GM04503 (cell line): ENCODE results near the gene CDK13.

Source experiments
- DNase-seq: peaks from one replicate; pipeline ENCODE4 v3.0.0-alpha.2; 2012; ENCODE audit warnings: low read depth

CDK13 gene

DNA sequence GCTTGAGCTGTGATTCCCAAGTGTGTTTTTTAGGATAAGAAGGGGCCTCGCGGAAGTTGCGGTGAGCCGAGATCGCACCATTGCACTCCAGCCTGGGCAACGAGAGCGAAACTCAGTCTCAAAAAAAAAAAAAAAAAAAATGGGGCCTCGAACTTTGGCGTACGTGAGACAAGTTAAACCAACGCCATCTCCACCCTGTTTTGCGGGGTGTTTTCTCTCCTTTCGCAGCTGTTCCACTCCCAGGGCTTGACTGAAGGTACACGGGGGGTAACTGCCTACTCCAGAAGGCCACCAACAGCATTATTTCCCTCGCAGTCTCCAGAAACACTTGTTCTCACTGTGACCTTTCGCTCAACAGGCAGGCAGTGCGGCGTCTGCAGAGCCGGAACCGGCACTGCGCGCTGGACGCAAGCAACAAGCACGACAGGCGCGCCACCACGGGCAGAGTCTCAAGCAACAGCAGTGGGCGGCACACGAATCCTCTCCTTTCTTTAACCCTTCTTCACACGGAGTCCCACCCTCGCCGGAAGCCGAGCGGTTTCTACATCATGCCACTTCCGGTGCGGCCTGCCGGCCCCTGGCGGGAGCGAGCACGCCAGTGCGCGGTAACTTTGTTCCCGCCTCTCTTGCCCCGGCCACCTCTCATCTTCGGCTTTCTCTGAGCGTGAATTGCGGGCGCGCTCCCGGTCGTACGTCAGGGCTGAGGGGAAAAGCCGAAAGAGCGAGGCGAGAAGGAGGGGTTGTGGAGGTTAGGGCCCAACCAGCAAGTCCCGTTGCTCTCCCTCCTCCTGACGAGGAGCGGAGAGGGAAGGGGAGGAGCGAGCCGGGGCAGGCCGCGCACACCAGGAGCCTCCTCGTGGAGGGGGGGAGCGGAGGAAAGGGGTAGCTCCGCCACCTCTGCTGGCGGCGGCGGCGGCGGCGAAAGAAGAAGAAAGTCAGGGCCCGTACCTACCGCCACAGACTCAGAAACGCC, 814 bp upstream of the CDK13 start:
- peak; percentile 98 for DNase-seq

- no peak for DNase-seq
Measured at GRCh38 chr7:39950473-39951225, 593 bp downstream of the CDK13 start.

DNA sequence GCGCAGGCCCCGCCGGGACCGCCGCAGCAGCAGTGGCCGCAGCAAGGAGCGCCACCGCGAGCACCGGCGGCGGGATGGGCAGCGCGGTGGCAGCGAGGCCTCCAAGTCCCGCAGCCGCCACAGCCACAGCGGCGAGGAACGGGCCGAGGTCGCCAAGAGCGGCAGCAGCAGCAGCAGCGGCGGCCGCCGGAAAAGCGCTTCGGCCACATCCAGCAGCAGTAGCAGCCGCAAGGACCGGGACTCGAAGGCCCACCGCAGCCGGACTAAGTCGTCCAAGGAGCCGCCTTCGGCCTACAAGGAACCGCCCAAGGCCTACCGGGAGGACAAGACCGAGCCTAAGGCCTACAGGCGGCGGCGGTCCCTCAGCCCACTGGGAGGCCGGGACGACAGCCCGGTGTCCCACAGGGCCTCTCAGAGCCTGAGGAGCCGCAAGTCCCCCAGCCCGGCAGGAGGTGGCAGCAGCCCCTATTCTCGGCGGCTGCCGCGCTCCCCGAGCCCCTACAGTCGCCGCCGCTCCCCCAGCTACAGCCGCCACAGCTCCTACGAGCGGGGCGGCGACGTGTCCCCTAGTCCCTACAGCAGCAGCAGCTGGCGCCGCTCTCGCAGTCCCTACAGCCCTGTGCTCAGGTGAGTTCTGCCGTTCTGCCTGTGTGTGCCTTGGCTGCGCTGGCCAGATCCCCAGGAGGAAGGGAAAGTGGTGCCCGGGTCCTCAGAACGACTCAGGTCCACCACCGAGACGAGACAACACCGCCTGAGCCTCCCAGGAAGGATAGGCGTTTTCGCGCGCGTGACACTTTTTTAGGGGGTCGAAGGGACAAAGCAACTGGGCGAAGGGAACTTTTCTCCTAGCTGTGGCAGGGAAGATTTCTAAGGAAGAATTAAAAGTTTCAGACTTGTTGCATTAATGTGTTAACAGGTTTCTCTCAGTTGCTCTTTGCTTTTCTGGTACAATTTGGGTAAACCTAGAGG, 1.5 kb downstream of the CDK13 start:
- no peak for DNase-seq

DNA sequence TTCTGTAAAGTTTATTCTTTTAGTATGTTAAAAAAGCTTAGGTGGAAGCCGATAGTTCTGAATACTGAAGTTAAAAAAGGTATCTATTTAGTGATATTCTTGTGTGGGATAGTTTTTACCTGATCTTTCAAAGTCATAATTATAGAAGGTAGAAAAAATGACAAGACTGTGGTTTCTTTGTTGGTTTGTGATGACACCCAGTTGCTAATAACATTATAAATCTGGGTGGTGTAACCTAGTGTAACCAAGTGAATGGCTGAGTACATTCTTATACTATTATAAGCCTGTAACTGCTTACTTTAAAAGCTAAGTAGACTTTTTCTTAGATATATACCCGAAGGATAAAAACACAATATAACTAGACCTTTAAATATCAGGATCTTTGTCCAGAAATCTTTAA, 2.3 kb downstream of the CDK13 start:
- no peak for DNase-seq

- no peak for DNase-seq
Measured at GRCh38 chr7:39952803-39953202, 2.7 kb downstream of the CDK13 start.

DNA sequence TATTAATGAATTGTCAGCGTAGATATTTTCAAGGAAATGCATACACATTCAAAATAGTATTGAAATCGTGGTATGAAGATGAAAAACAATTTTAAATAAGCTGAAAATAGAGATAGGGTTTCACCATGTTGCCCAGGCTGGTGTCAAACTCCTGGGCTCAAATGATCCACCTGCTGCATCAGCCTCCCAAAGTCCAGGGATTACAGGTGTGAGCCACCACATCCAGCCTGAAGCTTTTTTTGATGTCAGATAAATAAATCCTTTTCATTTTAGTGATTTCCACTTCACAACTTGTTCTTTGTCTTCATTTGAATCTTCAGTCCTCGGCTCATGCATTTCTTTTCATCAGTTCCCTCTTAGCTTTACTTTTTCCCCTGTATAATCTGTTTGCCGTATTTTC, 4.6 kb downstream of the CDK13 start:
- no peak for DNase-seq

DNA sequence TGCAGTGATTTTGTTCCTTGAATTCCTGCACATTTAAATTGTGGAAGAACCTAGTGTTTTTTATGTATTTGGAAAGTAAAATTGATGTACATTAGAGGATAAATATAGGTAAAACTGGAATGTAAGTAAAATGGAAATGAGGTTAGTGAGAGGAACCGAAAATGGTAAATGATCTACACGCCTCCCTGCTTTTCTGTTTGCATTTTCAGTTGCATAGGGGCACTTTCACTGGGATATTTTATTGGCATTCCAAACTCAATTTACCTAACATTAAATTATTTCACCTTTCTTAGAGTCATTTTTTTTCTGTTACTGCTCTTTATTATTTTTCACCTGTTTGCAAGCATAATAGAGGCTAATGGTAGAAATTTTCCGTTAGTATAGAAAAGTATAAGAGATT, 8.0 kb downstream of the CDK13 start:
- DNase-seq = no peak

GRCh38 chr7:39967406-39968161, 17.5 kb downstream of the CDK13 start:
- DNase-seq = no peak

DNA sequence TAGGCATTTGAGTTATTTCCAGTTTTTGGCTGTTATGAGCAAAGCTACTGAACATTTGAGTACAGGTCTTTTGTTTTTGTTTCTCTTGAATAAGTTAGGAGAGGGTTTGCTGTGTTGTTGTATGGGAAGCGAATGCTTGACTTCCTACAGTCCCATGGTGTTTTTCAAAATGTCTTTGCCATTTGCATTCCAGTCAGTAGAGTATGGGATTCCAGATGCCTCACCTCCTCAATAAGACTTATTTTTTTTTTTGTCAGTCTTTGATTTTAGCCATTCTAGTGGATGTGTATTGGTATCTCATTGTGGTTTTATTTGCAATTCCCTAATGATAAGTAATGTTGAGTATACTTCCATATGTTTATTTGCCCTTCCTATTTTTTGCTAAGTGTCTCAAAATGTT, 19.4 kb downstream of the CDK13 start:
- no peak for DNase-seq

DNA sequence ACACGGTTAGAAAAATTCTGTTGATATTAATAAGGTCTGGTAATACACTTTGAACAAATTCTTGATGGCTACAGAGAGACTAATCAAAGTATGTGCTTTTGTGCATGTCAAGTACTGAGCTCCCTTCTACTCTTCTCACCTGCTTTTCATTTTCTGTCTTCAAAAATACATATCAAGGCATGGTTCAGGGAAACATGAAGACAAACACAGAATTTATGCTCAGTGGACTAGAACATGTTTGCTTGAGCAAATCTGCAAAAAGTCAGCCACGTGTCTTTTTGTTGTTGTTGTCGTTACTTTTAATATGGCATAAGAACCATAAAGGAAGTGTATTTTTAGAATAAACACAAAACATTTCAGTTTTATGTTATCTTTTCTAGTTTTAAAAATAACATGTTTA, 21.9 kb downstream of the CDK13 start:
- no peak for DNase-seq

DNA sequence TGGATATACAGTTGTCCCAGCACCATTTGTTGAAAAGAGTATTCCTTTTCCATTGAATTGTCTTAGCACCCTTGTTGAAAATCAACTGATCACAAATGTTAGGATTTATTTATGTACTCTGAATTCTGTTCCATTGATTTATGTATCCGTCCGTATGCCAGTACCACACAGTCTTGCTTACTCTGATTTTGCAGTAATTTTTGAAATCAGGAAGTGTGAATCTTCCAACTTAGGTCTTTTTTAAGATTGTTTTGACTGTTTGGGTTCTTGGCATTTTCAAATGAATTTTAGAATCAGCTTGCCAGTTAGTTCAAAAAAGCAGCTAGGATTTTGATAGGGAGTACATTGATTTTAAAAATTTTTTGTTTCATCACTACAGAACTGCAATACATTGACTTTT, 23.7 kb downstream of the CDK13 start:
- DNase-seq = no peak

DNA sequence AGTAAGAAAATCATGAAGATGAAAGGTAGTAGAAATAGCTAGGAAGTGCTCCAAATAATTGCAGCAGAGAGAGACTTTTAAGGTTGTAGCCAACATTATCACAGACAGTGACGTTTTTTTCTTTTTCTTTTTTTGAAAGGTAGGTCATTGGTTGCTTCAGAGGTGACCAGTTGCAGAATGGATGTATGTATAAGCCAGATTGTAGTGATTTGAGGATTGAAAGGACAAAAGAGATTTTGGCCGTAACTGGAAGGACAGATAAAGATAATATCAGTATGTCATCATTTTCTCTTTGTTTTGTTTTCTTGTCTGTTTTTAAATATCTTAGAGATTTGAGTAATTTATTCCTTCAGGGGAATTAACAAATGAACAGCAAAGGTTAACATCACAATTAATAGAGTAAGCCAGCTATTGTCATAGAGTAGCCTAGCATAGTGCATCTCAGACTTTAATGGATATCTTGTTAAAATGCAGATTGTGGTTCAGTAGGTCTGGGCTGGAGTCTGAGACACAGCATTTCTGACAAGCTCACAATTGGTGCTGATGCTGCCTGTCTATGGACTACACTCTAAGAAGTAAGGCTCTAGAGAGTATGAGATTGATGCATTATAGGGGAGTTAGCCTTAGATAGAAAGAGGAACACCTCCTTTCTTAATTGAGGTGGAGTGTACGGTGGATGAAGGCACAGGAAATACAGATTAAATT, 28.3 kb downstream of the CDK13 start:
- no peak for DNase-seq

DNA sequence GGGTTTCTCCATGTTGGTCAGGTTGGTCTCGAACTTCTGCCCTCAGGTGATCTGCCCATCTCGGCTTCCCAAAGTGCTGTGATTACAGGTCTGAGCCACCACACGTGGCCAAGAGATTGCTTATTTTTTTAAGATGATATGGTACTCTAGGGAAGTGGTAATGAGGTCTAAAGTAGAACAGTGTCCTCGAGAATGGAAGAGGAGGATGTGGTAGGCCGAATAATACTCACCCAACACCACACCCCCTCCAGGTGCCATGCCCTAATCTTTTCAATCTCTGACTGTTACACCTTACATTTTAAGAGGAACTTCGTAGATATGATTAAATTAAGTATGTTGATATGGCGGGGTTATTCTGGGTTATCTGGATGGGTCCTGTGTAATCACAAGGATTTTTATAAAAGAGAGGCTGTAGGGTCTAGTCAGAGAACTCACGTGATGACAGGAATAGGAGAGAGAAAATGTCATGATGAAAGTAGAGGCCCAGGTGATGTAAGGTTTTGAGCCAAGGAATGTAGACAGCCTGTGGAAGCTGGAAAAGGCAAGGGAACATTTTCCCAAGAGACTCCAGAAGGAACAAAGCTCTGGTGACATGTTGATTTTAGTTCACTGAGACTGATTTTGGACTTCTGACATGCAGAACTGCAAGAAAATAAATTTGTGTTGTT, 29.5 kb downstream of the CDK13 start:
- no peak for DNase-seq

GRCh38 chr7:39985398-39985918, 35.4 kb downstream of the CDK13 start:
- no peak for DNase-seq

GRCh38 chr7:39987641-39988347, 37.7 kb downstream of the CDK13 start:
- no peak for DNase-seq

DNA sequence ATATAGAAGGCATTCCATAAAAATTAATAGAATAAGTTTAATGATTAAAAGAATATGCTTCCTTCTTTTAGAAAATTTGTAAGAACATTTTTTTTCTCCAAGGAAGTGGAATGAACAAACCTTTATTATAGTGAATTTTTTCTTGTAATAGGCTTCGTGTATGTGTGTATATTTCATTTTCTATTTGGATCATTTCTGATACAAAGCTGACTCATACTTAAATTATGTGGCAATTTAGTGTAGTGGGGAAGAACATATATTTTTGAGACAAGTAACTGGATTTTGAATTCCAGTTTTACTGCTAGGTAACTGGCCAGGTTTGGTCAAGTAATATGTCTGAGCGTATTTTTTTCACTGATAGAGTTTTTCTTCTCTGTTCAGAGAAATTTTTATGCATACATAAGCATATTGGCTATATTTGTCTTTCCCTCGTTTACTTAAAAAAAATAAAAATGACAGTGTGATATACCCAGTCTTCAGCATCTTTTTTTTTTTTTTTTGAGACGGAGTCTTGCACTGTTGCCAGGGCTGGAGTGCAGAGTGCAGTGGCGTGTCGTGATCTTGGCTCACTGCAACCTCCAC, 50.8 kb downstream of the CDK13 start:
- no peak for DNase-seq

GRCh38 chr7:40001649-40002048, 51.6 kb downstream of the CDK13 start:
- DNase-seq = no peak

DNA sequence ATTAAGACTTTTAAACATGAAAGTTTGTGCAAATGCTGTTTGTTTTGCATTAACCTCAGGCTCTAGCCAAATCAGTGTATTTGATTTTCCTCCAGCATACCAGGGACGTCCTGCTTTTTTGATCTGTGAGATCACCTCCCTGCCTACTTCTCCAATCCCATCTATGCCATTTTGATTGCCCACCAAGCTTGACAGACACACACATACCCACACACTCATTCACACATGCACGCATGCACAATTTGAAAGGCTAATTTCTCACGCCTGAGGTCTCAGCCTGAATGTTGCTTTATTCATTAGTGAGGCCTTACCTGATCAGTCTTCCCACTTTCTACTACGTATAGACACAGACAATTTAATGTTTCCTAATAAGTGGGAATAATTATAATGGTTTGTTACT, 53.5 kb downstream of the CDK13 start:
- no peak for DNase-seq
